Colonic mucosa (tissue), 4 donors: Measurements from ENCODE around the gene PSD4. TPM values are rescaled to one million over a fixed set of nuclear protein-coding genes. Genes with fewer than 3 reads are reported as not detected.

ENCODE experiments used
- DNase-seq: peaks from one replicate; pipeline ENCODE4 v3.0.0-alpha.2; 2020
- H3K27ac ChIP-seq: fragments of 200-600 bp; one replicate; pipeline ENCODE4 v1.8.0; 2021
- H3K27me3 ChIP-seq: fragments of 200-600 bp; one replicate; pipeline ENCODE4 v1.8.0; 2021
- H3K36me3 ChIP-seq: fragments of 200-600 bp; one replicate; pipeline ENCODE4 v1.8.0; 2021
- H3K4me1 ChIP-seq: fragments of 200-600 bp; one replicate; pipeline ENCODE4 v1.8.0; 2021; ENCODE audit warnings: mild to moderate bottlenecking
- H3K4me3 ChIP-seq: fragments of 200-600 bp; one replicate; pipeline ENCODE4 v1.8.0; 2021
- H3K9ac ChIP-seq, 2 donors: one replicate each; pipeline ENCODE4 v1.7.0; 2013; ENCODE audit warnings: control low read depth in 2 of 2, low read depth in 2 of 2, low read length in 2 of 2
- H3K9me3 ChIP-seq: fragments of 200-600 bp; one replicate; pipeline ENCODE4 v1.8.0; 2021
- intact Hi-C: fragments of 100-400 bp; cut with DNase I; formaldehyde crosslinking; loops from one replicate; pipeline ENCODE4 v1.14.1; 2022
- total RNA-seq, 2 donors: library from RNA; stranded (reverse); fragmentation: NEBNext Ultra II Directional in 1 of 2; extraction: Animal tissue kit (Norgen Biotek cat#: 25700) in 1 of 2; gene quantifications; one replicate each; pipeline ENCODE4 v1.2.1, GENCODE V29; 2021
- TF ChIP-seq, protein P1 (sequence below): fragments of 200-600 bp; IDR thresholded peaks from one replicate; pipeline ENCODE4 v1.8.0; 2022; ENCODE audit warnings: antibody characterized with exemption, mild to moderate bottlenecking
- donor health status: healthy.
- donor health status: DM: no; HTN: no; CAD: no.
- donor health status: DM: no; HTN: no; CAD: no.

The PSD4 gene
- total RNA-seq, 2 donors from 2014 or later, result 36.5 to 50.6 TPM

DNA sequence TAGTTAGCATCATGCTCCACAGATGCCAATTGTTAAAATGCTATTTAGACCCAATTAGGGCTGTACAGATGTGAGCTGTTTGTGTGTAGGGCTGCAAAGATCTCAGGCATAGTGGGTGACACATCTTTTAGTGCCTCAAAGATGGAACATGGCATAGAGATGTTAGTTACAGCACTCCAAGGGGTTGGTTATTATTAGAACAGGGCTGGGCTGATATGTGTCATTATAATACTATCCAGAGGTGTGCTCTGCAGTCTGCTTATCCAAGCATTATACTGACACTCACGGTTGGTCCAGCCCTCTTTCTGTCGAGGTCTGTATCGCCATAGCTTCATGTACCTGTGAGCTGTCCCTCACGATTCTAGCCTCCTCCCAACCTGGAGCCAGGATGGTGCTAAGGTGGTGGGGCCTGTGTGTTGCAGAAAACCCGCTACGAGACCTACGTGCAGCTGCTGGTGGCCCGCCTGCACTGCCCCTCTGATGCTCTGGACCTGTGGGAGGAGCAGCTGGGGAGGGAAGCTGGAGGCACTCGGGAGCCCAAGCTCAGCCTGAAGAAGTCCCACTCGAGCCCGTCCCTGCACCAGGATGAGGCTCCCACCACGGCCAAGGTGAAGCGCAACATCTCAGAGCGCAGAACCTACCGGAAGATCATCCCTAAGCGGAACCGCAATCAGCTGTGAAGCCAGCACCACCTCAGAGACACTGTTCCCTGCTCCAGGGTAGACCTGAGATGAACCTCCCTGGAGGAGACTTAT, 27.1 kb downstream of the PSD4 start:
- no peak for DNase-seq
- intact Hi-C loops, result no loop called here
- H3K36me3 ChIP-seq, result no peaks in the 10 kb centered on the region
- TF ChIP-seq, protein P1, sequence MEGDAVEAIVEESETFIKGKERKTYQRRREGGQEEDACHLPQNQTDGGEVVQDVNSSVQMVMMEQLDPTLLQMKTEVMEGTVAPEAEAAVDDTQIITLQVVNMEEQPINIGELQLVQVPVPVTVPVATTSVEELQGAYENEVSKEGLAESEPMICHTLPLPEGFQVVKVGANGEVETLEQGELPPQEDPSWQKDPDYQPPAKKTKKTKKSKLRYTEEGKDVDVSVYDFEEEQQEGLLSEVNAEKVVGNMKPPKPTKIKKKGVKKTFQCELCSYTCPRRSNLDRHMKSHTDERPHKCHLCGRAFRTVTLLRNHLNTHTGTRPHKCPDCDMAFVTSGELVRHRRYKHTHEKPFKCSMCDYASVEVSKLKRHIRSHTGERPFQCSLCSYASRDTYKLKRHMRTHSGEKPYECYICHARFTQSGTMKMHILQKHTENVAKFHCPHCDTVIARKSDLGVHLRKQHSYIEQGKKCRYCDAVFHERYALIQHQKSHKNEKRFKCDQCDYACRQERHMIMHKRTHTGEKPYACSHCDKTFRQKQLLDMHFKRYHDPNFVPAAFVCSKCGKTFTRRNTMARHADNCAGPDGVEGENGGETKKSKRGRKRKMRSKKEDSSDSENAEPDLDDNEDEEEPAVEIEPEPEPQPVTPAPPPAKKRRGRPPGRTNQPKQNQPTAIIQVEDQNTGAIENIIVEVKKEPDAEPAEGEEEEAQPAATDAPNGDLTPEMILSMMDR, result no peak
- H3K9me3 ChIP-seq, result no peaks in the 10 kb centered on the region
- H3K4me1 ChIP-seq, result no peaks in the 10 kb centered on the region
- no peak overlapping the region for H3K9ac ChIP-seq
- H3K27ac ChIP-seq, result no peak overlapping the region
- H3K4me3 ChIP-seq, result no peak overlapping the region
- no peaks in the 10 kb centered on the region for H3K27me3 ChIP-seq

GRCh38 chr2:113201496-113202304, 27.9 kb downstream of the PSD4 start:
- H3K9me3 ChIP-seq, result no peaks in the 10 kb centered on the region
- TF ChIP-seq, protein P1, result no peak
- no peak overlapping the region for H3K9ac ChIP-seq
- no peaks in the 10 kb centered on the region for H3K36me3 ChIP-seq
- no peaks in the 10 kb centered on the region for H3K4me1 ChIP-seq
- H3K4me3 ChIP-seq, result no peak overlapping the region
- no peak for DNase-seq
- H3K27ac ChIP-seq, result no peak overlapping the region
- intact Hi-C loops, result loop anchor here (2.0 kb wide), 1 partner anchor 169 kb away; no protein-coding TSS in a partner anchor
- H3K27me3 ChIP-seq, result no peaks in the 10 kb centered on the region

DNA sequence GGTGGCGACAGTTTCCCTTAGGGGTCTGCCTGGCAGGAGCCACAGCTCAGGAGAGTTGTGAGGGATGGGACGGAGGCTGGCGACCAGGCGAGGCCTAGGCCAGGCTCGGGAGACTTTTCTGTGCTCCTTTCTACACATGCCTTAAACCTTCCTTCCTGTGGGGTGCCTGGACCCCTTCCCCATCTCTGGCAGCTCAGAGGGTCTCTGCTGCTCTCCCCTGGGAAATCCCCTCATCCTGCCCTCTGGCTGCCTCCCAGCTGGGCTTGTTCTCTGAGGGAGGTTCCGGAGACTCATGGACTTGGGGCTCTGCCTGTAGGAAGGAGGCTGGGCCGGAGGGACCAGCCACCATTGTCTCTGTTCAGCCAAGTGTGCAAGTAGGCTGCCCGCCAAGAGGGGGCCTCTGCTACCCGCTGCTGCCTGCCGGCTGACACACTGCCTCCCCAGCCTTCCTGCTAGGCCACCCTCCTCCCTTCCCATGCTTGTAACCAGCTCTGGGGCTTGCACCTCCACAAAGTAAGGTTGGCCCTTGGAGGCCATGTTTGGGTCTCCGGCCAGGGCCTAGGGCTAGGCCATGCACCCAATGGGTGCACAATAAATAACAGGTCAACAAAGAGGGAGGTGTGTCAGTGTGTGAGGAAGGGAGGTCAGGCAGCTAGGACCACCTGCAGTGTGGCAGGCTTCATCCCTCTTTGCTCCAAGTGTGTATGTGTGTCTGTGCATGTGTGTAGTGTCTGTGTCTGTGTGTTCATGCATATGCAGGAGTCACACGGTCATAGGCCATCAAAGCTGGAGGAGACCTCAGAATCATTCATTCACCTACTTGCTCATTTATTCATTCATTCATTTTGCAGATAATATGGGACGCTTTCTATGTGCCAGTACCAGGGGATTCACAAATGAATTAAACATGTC, 28.8 kb downstream of the PSD4 start:
- TF ChIP-seq, protein P1, result no peak
- no peak overlapping the region for H3K9ac ChIP-seq
- H3K9me3 ChIP-seq, result no peaks in the 10 kb centered on the region
- no peaks in the 10 kb centered on the region for H3K27me3 ChIP-seq
- no peaks in the 10 kb centered on the region for H3K36me3 ChIP-seq
- intact Hi-C loops, result loop anchor here (2.0 kb wide), 1 partner anchor 168 kb away; no protein-coding TSS in a partner anchor
- no peak for DNase-seq
- H3K4me3 ChIP-seq, result no peak overlapping the region
- no peaks in the 10 kb centered on the region for H3K4me1 ChIP-seq
- H3K27ac ChIP-seq, result no peak overlapping the region

DNA sequence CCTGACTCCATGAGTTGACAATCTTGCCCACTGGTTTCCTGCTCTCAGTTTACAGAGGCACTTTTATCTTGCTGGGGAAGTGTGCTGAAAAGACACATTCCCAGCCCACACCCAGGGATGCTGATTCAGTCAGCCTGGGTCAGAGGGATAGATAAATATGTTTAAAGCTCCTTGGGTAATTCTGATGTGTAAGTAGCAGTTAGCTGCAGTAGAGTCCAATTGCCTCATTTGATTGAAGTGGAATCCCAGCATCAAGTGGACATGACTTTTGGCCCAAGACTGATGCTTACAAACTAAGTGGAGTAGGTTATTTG, 29.4 kb downstream of the PSD4 start:
- Histone ChIP-seq H3K9me3 (no peaks in the 10 kb centered on the region), H3K27ac (no peak overlapping the region), H3K36me3 (no peaks in the 10 kb centered on the region), H3K4me3 (no peak overlapping the region), H3K27me3 (no peaks in the 10 kb centered on the region), H3K9ac (no peak overlapping the region), H3K4me1 (no peaks in the 10 kb centered on the region)
- TF ChIP-seq, protein P1, result no peak
- no peak for DNase-seq
- intact Hi-C loops, result loop anchor here (2.0 kb wide), 1 partner anchor 168 kb away; no protein-coding TSS in a partner anchor

- peak; percentile 81 for DNase-seq
- intact Hi-C loops, result loop anchor here (2.0 kb wide), 2 partner anchors 45 to 167 kb away; no protein-coding TSS in a partner anchor
- Histone ChIP-seq H3K27me3 (no peaks in the 10 kb centered on the region), H3K9ac (no peak overlapping the region), H3K9me3 (no peaks in the 10 kb centered on the region), H3K36me3 (no peaks in the 10 kb centered on the region), H3K4me1 (no peaks in the 10 kb centered on the region), H3K4me3 (no peak overlapping the region), H3K27ac (no peak overlapping the region)
- TF ChIP-seq, protein P1, result peak; percentile 70
These were observed 30.2 kb downstream of the PSD4 start for GRCh38 chr2:113203901-113204519.
